GM21528 (cell line): ENCODE measurements around the gene PTF1A.
"Not testable (repeated sequence)": the region's sequence is repeated elsewhere in the genome, so short reads cannot be mapped to it uniquely, and the experiment has no call there.

Source experiments
- ATAC-seq: cut with Tn5 transposase; IDR thresholded peaks from one replicate; pipeline ENCODE4 v1.9.1; 2021; ENCODE audit warnings: mild to moderate bottlenecking, moderate library complexity; ENCODE audit not compliant: unreplicated experiment, low FRiP score

PTF1A gene

GRCh38 chr10:23202779-23203178 lies 10.7 kb downstream of the PTF1A start:
- ATAC-seq, result no peak

- no peak for ATAC-seq
Observed at GRCh38 chr10:23203369-23204325, 11.5 kb downstream of the PTF1A start.

- no peak for ATAC-seq
Observed at GRCh38 chr10:23204773-23205172, 12.7 kb downstream of the PTF1A start.

- ATAC-seq, result no peak
Observed at GRCh38 chr10:23205972-23206642, 14.0 kb downstream of the PTF1A start.

- no peak for ATAC-seq
Observed at GRCh38 chr10:23217471-23217870, 25.4 kb downstream of the PTF1A start.

GRCh38 chr10:23230582-23230981 lies 38.5 kb downstream of the PTF1A start:
- no peak for ATAC-seq

GRCh38 chr10:23238015-23238414 lies 45.9 kb downstream of the PTF1A start:
- no peak for ATAC-seq

- not testable (repeated sequence) for ATAC-seq
Observed at GRCh38 chr10:23241779-23242178, 49.7 kb downstream of the PTF1A start.
